ENCODE measurements around the gene LMO7.
"Not testable (repeated sequence)": the region's sequence is repeated elsewhere in the genome, so short reads cannot be mapped to it uniquely, and the experiment has no call there.

The LMO7 gene

DNA sequence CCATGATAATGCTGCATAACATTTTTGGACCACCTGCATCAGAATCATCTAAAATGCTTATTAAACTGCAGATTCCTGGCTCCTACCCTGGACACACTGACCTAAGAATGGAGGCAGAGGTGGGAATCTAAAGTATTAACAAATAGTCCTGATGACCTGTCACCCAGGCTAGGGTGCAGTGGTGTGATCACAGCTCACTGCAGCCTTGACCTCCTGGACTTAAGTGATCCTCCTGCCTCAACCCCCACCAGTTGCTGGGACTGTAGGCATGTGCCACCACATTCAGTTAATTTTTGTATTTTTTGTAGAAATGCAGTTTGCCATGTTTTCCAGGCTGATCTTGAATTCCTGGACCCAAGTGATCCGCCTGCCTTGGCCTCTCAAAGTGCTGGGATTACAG, 43.3 kb downstream of the LMO7 start:
- no peak for DNase-seq (ENCODE audit: low read depth)
- no peak overlapping the region for H3K4me3 ChIP-seq (ENCODE audit: low read depth, low read length)
- TF ChIP-seq, protein P1, sequence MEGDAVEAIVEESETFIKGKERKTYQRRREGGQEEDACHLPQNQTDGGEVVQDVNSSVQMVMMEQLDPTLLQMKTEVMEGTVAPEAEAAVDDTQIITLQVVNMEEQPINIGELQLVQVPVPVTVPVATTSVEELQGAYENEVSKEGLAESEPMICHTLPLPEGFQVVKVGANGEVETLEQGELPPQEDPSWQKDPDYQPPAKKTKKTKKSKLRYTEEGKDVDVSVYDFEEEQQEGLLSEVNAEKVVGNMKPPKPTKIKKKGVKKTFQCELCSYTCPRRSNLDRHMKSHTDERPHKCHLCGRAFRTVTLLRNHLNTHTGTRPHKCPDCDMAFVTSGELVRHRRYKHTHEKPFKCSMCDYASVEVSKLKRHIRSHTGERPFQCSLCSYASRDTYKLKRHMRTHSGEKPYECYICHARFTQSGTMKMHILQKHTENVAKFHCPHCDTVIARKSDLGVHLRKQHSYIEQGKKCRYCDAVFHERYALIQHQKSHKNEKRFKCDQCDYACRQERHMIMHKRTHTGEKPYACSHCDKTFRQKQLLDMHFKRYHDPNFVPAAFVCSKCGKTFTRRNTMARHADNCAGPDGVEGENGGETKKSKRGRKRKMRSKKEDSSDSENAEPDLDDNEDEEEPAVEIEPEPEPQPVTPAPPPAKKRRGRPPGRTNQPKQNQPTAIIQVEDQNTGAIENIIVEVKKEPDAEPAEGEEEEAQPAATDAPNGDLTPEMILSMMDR (IDR thresholded peaks at IDR 0.05; ENCODE audit: low read depth, low read length, missing control alignments): no peak

GRCh38 chr13:75680251-75680650, 44.1 kb downstream of the LMO7 start:
- not testable (repeated sequence) for DNase-seq (ENCODE audit: low read depth); H3K4me3 ChIP-seq (ENCODE audit: low read depth, low read length)

DNA sequence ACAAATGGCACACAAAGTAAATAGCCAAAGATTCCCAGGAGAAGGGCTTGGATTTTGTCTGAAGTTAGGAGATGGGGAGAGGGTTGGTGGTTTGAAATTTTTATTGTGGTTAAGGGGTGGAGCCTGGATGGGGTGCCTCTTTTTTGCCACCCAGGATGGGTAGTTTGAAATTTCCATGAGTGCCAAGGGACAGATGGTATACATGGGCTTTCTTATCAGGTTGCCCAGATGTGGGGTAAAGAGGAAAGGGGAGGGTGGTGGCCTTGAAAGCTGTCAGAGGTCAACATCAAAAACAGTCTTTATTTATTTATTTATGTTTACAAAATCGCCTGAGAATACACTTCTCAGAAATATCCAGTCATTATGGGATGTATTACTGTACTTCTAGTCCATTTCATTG, 46.2 kb downstream of the LMO7 start:
- TF ChIP-seq, protein P1 (IDR thresholded peaks at IDR 0.05; ENCODE audit: low read depth, low read length, missing control alignments): no peak
- no peak for DNase-seq (ENCODE audit: low read depth)

DNA sequence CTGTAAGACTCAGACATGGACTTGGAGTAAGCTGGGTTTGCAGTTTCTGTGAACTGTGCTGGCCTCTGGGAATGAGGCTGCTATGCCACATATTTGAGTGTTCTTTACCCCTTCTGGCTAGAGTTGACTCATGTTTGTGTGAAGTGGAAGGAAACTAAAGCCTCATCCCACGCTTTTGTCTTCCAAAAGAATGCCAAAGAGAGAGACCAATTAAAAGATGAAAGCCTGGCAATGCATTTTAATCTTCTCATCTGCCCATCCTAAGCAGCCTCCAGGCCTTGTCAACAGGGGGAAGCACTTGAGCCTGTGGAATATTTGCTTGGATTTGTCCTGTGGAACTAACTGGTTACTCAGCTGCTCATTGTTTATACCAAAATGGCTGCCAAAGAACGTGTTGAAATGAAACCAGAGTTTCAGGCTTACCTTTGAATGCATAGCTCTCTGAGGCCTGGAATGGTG, 49.1 kb downstream of the LMO7 start:
- no peak for DNase-seq (ENCODE audit: low read depth)
- no peak overlapping the region for H3K4me3 ChIP-seq (ENCODE audit: low read depth, low read length)
- TF ChIP-seq, protein P1 (IDR thresholded peaks at IDR 0.05; ENCODE audit: low read depth, low read length, missing control alignments): no peak

More for the DNA sequence above, 46.2 kb downstream of the LMO7 start:
- no peak overlapping the region for H3K4me3 ChIP-seq (ENCODE audit: low read depth, low read length)

GRCh38 chr13:75687150-75687763, 51.1 kb downstream of the LMO7 start:
- H3K4me3 ChIP-seq (ENCODE audit: low read depth, low read length): no peak overlapping the region
- DNase-seq (ENCODE audit: low read depth): no peak
- TF ChIP-seq, protein P1 (IDR thresholded peaks at IDR 0.05; ENCODE audit: low read depth, low read length, missing control alignments): peak; percentile 31

GRCh38 chr13:75689686-75690085, 53.6 kb downstream of the LMO7 start:
- DNase-seq (ENCODE audit: low read depth): no peak
- TF ChIP-seq, protein P1 (IDR thresholded peaks at IDR 0.05; ENCODE audit: low read depth, low read length, missing control alignments): no peak
- H3K4me3 ChIP-seq (ENCODE audit: low read depth, low read length): no peak overlapping the region

GRCh38 chr13:75690607-75691006, 54.5 kb downstream of the LMO7 start:
- DNase-seq (ENCODE audit: low read depth): no peak
- TF ChIP-seq, protein P1 (IDR thresholded peaks at IDR 0.05; ENCODE audit: low read depth, low read length, missing control alignments): no peak
- H3K4me3 ChIP-seq (ENCODE audit: low read depth, low read length): no peak overlapping the region
